NCI-H1436 (cell line): ENCODE data around the gene SLFN12L.
"Not testable (repeated sequence)": the region's sequence is repeated elsewhere in the genome, so short reads cannot be mapped to it uniquely, and the experiment has no call there.

Experiments used
- DNase-seq: peaks from one replicate; lab custom pipeline; 2025; lab: John Stamatoyannopoulos, UW

SLFN12L gene

DNA sequence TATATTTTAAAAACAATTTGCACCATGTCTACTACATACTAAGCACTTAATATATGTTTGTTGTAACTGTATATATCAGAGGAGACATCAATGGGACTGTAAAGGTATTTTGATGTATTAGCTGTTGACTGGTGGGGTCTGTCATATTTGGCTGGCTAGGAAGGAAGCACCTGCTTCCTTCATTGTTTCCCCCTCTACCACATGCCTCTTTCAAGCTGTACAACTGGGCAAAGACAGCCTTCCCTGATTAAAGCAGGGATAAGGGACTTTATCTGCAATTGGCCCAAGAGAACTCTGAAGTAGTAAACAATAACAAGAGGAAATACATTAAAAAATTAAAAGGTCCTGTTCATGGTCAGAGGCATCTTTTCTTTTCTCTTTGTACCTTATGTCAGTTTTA is 5.5 kb upstream of the SLFN12L start:
- DNase-seq, result no peak

GRCh38 chr17:35541434-35541833 is 4.0 kb upstream of the SLFN12L start:
- no peak for DNase-seq

DNA sequence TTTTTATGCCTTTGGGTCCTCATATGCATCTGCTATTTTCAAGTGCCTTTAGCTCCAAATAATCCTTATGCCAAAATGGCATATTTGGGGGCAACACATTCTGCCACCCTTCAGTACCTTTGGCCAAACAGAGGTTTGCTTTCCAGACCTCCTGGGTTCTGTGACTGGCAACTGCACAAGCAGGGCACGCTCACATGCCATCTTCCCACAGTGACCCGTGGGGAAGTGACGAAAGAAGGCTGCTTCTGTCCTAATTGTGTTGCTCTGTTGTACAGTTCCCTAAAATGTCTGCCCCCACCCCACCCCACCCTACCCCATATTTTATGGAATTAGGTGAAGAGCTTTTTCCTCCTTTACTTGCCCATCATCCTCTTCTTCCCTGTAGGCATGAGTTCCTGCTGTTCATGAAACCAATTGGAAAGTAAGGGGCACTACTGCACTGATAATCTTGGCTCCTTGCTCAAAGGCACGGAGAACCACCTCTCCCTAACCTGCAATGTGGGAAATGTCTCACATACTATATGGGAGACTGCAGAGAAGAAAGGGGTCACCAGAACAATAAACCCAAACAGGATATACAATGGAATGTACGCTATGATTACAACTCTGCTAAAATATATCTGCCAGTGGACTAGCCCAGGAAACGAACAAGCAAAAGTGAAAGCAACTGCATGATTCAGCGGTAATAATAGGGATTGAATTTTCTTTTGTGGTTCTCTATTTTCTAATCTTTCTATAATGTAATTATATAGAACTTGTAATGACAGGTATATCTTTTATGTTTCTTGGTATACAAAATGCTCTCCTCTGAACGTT is 3.3 kb upstream of the SLFN12L start:
- no peak for DNase-seq

GRCh38 chr17:35539659-35540026 is 2.2 kb upstream of the SLFN12L start:
- no peak for DNase-seq

GRCh38 chr17:35536664-35537171 is 760 bp downstream of the SLFN12L start:
- DNase-seq, result no peak

DNA sequence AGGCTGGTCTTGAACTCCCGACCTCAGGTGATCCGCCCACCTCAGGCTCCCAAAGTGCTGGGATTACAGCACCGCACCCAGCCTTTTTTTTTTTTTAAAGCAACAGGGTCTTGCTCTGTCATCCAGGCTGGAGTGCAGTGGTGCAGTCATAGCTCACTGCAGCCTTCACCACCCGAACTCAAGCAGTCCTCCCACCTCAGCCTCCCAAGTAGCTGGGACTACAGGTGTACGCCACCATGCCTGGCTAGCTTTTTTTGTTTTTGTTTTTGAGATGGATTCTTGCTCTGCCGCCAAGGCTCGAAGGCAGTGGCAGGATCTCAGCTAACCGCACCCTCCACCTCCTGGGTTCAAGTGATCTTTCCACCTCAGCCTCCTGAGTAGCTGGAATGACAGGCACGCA is 2.1 kb downstream of the SLFN12L start:
- not testable (repeated sequence) for DNase-seq

GRCh38 chr17:35534576-35535093 is 2.8 kb downstream of the SLFN12L start:
- DNase-seq, result no peak

DNA sequence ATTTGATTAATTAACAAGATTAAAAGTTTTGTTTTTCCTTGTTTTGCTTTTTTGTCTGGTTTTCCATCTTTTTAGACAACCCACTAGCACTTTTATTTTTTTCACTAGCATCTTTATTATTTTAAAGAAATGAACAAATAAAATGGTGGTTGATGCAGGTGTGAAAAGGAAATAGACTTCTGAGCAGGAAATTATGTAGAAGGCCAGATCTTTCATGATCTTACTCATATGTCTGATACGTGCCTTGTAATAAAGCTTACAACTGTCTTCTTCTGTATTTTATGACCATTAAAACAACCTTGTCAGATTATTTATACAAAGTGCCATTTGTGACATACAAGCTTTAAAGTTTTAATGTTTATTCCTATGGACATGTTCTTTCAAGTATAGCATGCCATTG is 6.3 kb downstream of the SLFN12L start:
- DNase-seq, result no peak

- DNase-seq, result no peak
Observed at GRCh38 chr17:35529866-35530265, 7.6 kb downstream of the SLFN12L start.

DNA sequence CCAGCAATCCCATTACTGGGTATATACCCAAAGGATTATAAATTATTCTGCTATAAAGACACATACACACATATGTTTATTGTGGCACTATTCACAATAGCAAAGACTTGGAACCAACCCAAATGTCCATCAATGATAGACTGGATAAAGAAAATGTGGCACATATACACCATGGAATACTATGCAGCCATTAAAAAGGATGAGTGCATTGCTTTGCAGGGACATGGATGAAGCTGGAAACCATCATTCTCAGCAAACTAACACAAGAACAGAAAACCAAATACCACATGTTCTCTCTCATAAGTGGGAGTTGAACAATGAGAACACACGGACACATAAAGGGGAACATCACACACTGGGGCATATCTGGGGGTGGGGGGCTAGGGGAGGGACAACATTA is 8.2 kb downstream of the SLFN12L start:
- not testable (repeated sequence) for DNase-seq

GRCh38 chr17:35523296-35523695 is 14.2 kb downstream of the SLFN12L start:
- DNase-seq, result no peak

GRCh38 chr17:35521654-35522256 is 15.7 kb downstream of the SLFN12L start:
- not testable (repeated sequence) for DNase-seq

DNA sequence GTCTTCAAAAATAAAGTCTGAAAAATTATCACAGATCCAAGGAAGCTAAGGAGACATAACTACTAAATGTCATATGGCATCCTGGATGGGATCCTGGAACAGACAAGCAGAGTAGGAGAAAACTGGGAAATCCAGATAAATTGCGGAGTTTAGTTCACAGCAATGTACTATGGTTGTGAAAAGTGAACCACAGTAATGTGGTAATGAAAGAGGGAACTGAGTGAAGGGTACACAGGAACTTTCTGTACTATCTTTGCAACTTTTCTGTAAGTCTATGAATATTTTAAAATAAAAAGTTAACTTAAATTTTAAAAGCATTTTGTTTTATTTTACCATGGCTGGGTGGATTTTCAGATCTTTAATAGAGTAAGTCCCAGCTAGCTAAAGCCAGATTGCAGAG is 16.3 kb downstream of the SLFN12L start:
- no peak for DNase-seq

- no peak for DNase-seq
Observed at GRCh38 chr17:35519906-35520442, 17.5 kb downstream of the SLFN12L start.

GRCh38 chr17:35519439-35519838 is 18.0 kb downstream of the SLFN12L start:
- DNase-seq, result no peak

DNA sequence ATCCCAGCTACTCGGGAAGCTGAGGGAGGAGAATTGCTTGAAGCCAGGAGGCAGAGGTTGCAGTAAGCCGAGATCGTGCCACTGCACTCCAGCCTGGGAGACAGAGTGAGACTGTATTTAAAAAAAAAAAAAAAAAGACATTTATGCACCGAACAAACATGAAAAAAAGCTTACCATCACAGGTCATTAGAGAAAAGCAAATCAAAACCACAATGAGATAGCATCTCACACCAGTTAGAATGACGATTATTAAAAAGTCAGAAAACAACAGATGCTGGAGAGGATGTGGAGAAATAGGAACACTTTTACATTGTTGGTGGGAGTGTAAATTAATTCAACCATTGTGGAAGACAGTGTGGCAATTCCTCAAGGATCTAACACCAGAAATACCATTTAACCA is 19.0 kb downstream of the SLFN12L start:
- not testable (repeated sequence) for DNase-seq

DNA sequence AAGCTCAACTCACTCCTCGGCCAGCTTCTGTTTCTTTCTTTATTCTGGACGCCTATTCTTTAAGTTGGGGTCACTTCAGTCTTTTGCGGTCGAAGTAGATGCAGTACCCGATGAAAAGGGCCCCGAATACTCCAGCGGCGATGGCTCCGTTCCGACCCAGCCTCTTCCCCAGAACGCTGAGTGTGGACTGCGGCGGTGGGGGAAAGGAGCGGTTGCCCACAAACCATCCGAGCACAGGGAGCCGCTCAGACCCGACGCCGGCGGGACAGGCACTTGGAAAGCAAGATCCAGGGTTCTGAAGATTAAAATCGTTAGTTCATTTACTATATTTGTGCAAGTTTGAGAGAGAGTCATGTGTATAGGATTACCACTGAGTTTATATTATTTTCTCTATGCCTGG is 22.5 kb downstream of the SLFN12L start:
- no peak for DNase-seq

- DNase-seq, result no peak
Observed at GRCh38 chr17:35514564-35514963, 22.9 kb downstream of the SLFN12L start.

DNA sequence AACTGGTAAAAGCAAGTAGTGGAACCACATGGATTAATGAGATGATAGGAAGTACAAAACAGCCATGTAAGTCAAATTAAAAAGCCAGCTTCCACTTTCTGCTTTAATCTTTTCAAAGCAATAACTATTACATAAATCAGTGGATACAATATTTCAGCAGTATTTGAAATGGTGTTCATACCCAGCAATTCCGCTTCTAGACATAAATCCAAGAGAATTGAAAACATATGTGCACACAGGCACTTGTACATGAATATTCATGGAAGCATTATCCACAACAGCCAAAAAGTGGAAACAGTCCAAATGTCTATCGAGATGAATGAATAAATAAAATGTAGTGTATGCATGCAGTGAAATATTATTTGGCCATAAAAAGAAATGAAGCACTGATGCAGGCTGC is 27.4 kb downstream of the SLFN12L start:
- DNase-seq, result no peak

DNA sequence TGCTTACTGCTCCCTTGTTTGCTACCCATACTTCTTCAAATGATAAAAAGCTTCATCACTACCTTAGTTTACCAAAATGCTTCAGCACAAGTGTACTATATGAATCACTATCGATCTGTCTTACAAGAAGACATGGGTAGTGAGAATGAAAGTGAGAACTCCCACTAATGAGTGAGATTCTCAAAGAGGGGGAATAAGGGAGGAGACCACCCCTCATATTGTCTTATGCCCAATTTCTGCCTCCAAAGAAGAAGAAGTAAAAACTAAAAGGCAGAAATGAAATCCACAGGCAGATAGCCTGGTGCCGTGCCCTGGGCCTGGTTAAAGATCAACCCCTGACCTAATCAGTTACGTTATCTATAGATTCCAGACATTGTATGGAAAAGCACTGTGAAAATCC is 29.8 kb downstream of the SLFN12L start:
- DNase-seq, result not testable (repeated sequence)

- DNase-seq, result no peak
Observed at GRCh38 chr17:35499548-35499947, 37.9 kb downstream of the SLFN12L start.

- no peak for DNase-seq
Observed at GRCh38 chr17:35498448-35499178, 38.9 kb downstream of the SLFN12L start.
